Stimulated activated CD4-positive, alpha-beta T cell treated with anti-CD3 and anti-CD28 coated beads, TNF-alpha, amount 100 ng/mL, for 1 hour (primary cell): ENCODE results near the gene LDLRAP1.
A peak's percentile ranks its signal among the peaks of the same experiment; 100 is the strongest.
"Not testable (repeated sequence)": the region's sequence is repeated elsewhere in the genome, so short reads cannot be mapped to it uniquely, and the experiment has no call there.

Experiments
- DNase-seq, 3 donors: peaks; one replicate each; pipeline ENCODE4 v3.0.0-alpha.2; 2020; ENCODE audit warnings: low read depth in 3 of 3, low spot score in 1 of 3

Gene LDLRAP1

DNA sequence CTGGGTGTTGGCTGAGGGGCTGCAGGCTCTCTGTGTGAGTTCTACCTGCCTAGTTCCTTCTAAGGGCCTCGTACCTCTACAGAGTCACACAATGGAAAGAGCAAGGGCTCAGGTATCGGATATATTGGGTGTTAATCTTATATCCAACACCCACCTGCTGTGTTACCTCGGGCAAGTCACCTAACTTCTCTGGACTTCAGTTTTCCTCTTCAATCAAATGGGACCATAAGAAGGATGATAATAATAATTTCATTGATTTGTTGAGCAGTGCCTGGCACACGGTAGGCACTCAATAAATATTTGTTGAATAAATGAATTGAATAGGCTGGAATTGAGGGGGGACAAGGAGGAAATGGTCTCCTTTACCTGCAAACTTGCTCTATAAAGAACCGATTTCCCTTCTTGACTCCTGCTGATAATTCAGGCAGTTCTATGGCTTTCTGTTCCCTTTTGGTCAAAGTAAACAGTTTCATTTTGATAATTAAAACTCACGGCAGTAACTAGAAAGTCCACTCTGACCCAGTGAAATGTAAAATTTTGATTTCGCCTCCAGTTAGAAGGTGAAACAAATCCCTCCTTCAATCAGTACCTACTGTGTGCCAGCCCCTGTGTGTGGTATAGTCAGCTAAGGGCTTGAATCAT lies 56.7 kb downstream of the LDLRAP1 start:
- no peak for DNase-seq

- DNase-seq, result not testable (repeated sequence)
These were observed 57.7 kb downstream of the LDLRAP1 start for GRCh38 chr1:25600971-25601699.

DNA sequence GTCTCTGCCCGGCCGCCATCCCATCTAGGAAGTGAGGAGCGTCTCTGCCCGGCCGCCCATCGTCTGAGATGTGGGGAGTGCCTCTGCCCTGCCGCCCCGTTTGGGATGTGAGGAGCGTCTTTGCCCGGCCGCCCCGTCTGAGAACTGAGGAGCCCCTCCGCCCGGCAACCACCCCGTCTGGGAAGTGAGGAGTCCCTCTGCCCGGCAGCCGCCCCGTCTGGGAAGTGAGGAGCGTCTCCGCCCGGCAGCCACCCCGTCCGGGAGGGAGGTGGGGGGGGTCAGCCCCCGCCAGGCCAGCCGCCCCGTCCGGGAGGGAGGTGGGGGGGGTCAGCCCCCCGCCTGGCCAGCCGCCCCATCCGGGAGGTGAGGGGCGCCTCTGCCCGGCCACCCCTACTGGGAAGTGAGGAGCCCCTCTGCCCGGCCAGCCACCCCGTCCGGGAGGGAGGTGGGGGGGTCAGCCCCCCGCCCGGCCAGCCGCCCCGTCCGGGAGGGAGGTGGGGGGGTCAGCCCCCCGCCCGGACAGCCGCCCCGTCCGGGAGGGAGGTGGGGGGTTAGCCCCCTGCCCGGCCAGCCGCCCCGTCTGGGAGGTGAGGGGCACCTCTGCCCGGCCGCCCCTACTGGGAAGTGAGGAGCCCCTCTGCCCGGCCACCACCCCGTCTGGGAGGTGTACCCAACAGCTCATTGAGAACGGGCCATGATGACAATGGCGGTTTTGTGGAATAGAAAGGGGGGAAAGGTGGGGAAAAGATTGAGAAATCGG lies 60.6 kb downstream of the LDLRAP1 start:
- not testable (repeated sequence) for DNase-seq

DNA sequence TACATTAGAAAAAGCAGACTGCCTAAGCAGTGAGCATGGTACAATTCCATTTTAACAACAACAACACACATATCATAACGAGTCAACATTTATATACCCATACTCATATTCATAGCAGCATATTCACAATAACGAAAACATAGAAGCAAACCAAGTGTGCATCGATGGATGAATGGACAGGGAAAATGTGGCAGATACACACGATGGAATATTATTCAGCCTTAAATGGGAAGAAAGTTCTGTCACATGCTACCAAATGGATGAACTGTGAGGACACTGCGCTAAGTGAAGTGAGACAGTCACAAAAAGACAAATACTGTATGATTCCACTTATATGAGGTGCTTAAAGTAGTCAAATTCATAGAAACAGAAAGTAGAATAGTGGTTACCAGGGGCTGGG lies 63.7 kb downstream of the LDLRAP1 start:
- DNase-seq, result no peak

- DNase-seq, result peak; percentile 72 to 80 (median 74)
These were observed 65.2 kb downstream of the LDLRAP1 start for GRCh38 chr1:25608488-25609178.

GRCh38 chr1:25609921-25610320 lies 66.5 kb downstream of the LDLRAP1 start:
- DNase-seq, result no peak

- DNase-seq, result no peak
These were observed 67.6 kb downstream of the LDLRAP1 start for GRCh38 chr1:25610822-25611630.

GRCh38 chr1:25611843-25612242 lies 68.4 kb downstream of the LDLRAP1 start:
- DNase-seq, result no peak

DNA sequence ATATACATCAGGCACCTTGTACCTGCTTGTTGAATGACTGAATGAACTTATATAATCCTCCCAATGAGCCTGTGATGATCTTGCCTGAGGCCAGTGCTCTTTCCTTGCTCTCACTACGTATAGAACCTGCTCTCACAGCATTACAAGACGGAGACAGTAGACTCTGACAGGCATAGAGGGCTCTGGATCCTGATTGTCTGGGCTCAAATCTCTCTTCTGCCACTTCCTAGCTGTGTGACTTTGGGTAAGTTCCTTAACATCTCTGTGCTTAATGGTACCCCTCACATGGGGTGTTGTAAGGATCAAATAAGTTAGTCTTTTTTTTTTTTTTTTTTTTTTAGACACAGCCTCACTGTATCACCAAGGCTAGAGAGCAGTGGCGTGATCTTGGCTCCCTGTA lies 69.0 kb downstream of the LDLRAP1 start:
- no peak for DNase-seq

- no peak for DNase-seq
These were observed 69.7 kb downstream of the LDLRAP1 start for GRCh38 chr1:25613091-25613490.

DNA sequence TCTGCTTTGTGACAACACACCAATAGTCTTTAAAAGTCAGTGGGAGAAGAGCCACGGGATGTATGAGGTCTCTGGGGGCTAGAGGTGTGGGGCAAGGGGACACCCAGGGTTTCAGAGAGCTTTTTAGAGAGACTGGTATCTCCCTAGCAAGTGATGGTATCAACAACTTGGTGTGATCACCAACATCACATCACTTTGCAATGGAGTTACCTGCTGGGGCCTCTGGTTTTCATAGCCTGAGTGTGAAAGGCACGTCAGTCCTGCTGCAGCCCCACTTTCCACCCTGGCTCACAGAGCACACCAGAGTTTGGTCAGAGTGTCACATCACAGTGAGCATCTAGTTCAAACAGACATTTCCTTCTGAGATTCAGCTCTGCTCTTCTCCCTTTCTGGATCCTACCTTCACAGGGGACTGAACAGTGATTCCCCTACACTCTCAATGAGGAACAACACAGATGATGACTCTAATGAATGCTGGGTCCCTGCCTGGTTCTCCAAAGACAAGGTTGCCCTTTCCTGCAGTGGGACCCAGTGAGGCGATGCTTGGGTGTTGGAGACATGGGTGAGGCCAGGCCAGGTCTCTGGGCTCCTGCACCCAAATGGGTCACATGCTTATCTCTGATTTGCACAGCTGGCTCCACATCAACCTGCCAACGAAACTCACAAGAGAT lies 71.2 kb downstream of the LDLRAP1 start:
- DNase-seq, result no peak

- DNase-seq, result no peak
These were observed 71.8 kb downstream of the LDLRAP1 start for GRCh38 chr1:25615172-25615541.

GRCh38 chr1:25615563-25616094 lies 72.2 kb downstream of the LDLRAP1 start:
- no peak for DNase-seq

- DNase-seq, result peak; percentile 65 to 80 (median 70)
These were observed 72.9 kb downstream of the LDLRAP1 start, which contains the start of gene MAN1C1 for GRCh38 chr1:25616095-25616986. Gene MAN1C1 (plus strand): TSS chr1:25616791. CDS start chr1:25617798, 1,007 bp downstream.

- DNase-seq, result no peak
These were observed 73.7 kb downstream of the LDLRAP1 start for GRCh38 chr1:25616987-25617624.

DNA sequence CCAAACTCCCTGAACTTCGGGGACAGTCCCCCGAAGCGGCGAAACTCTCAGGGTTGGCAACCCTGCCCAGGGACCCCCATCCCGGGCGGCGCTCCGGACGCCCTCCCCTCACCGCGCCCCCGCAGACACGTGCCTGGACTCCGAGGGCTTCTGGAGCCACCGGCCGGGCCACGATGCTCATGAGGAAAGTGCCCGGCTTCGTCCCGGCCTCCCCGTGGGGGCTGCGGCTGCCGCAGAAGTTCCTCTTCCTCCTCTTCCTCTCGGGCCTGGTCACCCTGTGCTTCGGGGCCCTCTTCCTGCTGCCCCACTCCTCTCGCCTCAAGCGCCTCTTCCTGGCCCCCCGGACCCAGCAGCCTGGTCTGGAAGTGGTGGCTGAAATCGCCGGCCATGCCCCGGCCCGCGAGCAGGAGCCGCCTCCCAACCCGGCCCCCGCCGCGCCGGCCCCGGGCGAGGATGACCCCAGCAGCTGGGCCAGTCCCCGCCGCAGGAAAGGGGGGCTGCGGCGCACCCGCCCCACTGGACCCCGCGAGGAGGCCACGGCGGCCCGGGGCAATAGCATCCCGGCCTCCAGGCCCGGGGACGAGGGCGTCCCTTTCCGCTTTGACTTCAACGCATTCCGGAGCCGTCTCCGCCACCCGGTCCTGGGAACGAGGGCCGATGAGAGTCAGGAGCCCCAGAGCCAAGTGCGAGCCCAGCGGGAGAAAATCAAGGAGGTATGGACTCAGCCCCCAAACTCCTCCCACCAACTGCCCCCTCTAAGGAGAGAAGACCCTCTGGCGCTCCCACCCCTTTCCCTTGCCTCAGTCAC lies 74.4 kb downstream of the LDLRAP1 start:
- DNase-seq, result no peak

- DNase-seq, result no peak
These were observed 75.0 kb downstream of the LDLRAP1 start for GRCh38 chr1:25618433-25618808.
